ENCODE results near the gene KHDC1L.
"Not testable (repeated sequence)": the region's sequence is repeated elsewhere in the genome, so short reads cannot be mapped to it uniquely, and the experiment has no call there.

The KHDC1L gene

GRCh38 chr6:73234733-73235132 lies 9.4 kb upstream of the KHDC1L start:
- peaks cover 3% of the 10 kb centered on the region for H3K4me1 ChIP-seq (ENCODE audit: control insufficient read depth, low read length)

GRCh38 chr6:73233971-73234370 lies 8.7 kb upstream of the KHDC1L start:
- not testable (repeated sequence) for H3K27me3 ChIP-seq (ENCODE audit: control insufficient read depth, low read length); H3K4me2 ChIP-seq (ENCODE audit: low read length); H3F3A ChIP-seq (ENCODE audit: control insufficient read depth, insufficient read depth); H3K9me3 ChIP-seq (ENCODE audit: control insufficient read depth, insufficient read depth, low read length); H3K27ac ChIP-seq (ENCODE audit: low read depth, low read length); H3K4me1 ChIP-seq (ENCODE audit: control insufficient read depth, low read length); H3K9me2 ChIP-seq (replicated peaks; ENCODE audit: control insufficient read depth, low read length); H3K4me3 ChIP-seq (ENCODE audit: low read length); H4K20me1 ChIP-seq (ENCODE audit: control insufficient read depth, insufficient read depth, low read depth, low read length); H3K36me3 ChIP-seq (ENCODE audit: control insufficient read depth, low read length); H3K79me2 ChIP-seq (ENCODE audit: control insufficient read depth, low read length)

More at GRCh38 chr6:73234733-73235132, 9.4 kb upstream of the KHDC1L start:
- no peak overlapping the region for H3K4me3 ChIP-seq (ENCODE audit: low read length)
- no peaks in the 10 kb centered on the region for H3K27me3 ChIP-seq (ENCODE audit: control insufficient read depth, low read length)
- no peak overlapping the region for H3K4me2 ChIP-seq (ENCODE audit: low read length)
- no peak overlapping the region for H3K27ac ChIP-seq (ENCODE audit: low read depth, low read length)
- H3K79me2 ChIP-seq (ENCODE audit: control insufficient read depth, low read length): no peaks in the 10 kb centered on the region
- H3K9me3 ChIP-seq (ENCODE audit: control insufficient read depth, insufficient read depth, low read length): no peaks in the 10 kb centered on the region
- H3F3A ChIP-seq (ENCODE audit: control insufficient read depth, insufficient read depth): no peaks in the 10 kb centered on the region
- H3K36me3 ChIP-seq (ENCODE audit: control insufficient read depth, low read length): no peaks in the 10 kb centered on the region
- no peaks in the 10 kb centered on the region for H4K20me1 ChIP-seq (ENCODE audit: control insufficient read depth, insufficient read depth, low read depth, low read length)
- TF ChIP-seq EZH2phosphoT487 (IDR thresholded peaks at IDR 0.05; ENCODE audit: borderline replicate concordance, low read length) (no peak), CTCF (IDR thresholded peaks at IDR 0.05; ENCODE audit: low read depth, low read length, poor library complexity, severe bottlenecking) (no peak)
- no peaks in the 10 kb centered on the region for H3K9me2 ChIP-seq (replicated peaks; ENCODE audit: control insufficient read depth, low read length)

- Histone ChIP-seq H3K4me3 (ENCODE audit: low read length) (no peak overlapping the region), H3K4me1 (ENCODE audit: control insufficient read depth, low read length) (peaks cover 3% of the 10 kb centered on the region), H3K27me3 (ENCODE audit: control insufficient read depth, low read length) (no peaks in the 10 kb centered on the region), H4K20me1 (ENCODE audit: control insufficient read depth, insufficient read depth, low read depth, low read length) (no peaks in the 10 kb centered on the region), H3F3A (ENCODE audit: control insufficient read depth, insufficient read depth) (no peaks in the 10 kb centered on the region), H3K9me3 (ENCODE audit: control insufficient read depth, insufficient read depth, low read length) (no peaks in the 10 kb centered on the region), H3K27ac (ENCODE audit: low read depth, low read length) (no peak overlapping the region), H3K9me2 (replicated peaks; ENCODE audit: control insufficient read depth, low read length) (no peaks in the 10 kb centered on the region), H3K36me3 (ENCODE audit: control insufficient read depth, low read length) (no peaks in the 10 kb centered on the region), H3K4me2 (ENCODE audit: low read length) (no peak overlapping the region), H3K79me2 (ENCODE audit: control insufficient read depth, low read length) (no peaks in the 10 kb centered on the region)
- TF ChIP-seq CTCF (IDR thresholded peaks at IDR 0.05; ENCODE audit: low read depth, low read length, poor library complexity, severe bottlenecking) (no peak), EZH2phosphoT487 (IDR thresholded peaks at IDR 0.05; ENCODE audit: borderline replicate concordance, low read length) (no peak)
These were observed 7.8 kb upstream of the KHDC1L start for GRCh38 chr6:73233048-73233447.

- TF ChIP-seq CTCF (IDR thresholded peaks at IDR 0.05; ENCODE audit: low read depth, low read length, poor library complexity, severe bottlenecking) (no peak), EZH2phosphoT487 (IDR thresholded peaks at IDR 0.05; ENCODE audit: borderline replicate concordance, low read length) (no peak)
- Histone ChIP-seq H3K4me1 (ENCODE audit: control insufficient read depth, low read length) (peaks cover 3% of the 10 kb centered on the region), H4K20me1 (ENCODE audit: control insufficient read depth, insufficient read depth, low read depth, low read length) (no peaks in the 10 kb centered on the region), H3K9me3 (ENCODE audit: control insufficient read depth, insufficient read depth, low read length) (no peaks in the 10 kb centered on the region), H3K27ac (ENCODE audit: low read depth, low read length) (no peak overlapping the region), H3F3A (ENCODE audit: control insufficient read depth, insufficient read depth) (no peaks in the 10 kb centered on the region), H3K9me2 (replicated peaks; ENCODE audit: control insufficient read depth, low read length) (no peaks in the 10 kb centered on the region), H3K79me2 (ENCODE audit: control insufficient read depth, low read length) (no peaks in the 10 kb centered on the region), H3K36me3 (ENCODE audit: control insufficient read depth, low read length) (no peaks in the 10 kb centered on the region), H3K27me3 (ENCODE audit: control insufficient read depth, low read length) (no peaks in the 10 kb centered on the region), H3K4me2 (ENCODE audit: low read length) (no peak overlapping the region), H3K4me3 (ENCODE audit: low read length) (no peak overlapping the region)
These were observed 6.7 kb upstream of the KHDC1L start for GRCh38 chr6:73231986-73232391.

Data from DOHH2 (cell line).